ENCODE measurements around the gene AMHR2.
"Not testable (repeated sequence)": the region's sequence is repeated elsewhere in the genome, so short reads cannot be mapped to it uniquely, and the experiment has no call there.

Gene AMHR2

DNA sequence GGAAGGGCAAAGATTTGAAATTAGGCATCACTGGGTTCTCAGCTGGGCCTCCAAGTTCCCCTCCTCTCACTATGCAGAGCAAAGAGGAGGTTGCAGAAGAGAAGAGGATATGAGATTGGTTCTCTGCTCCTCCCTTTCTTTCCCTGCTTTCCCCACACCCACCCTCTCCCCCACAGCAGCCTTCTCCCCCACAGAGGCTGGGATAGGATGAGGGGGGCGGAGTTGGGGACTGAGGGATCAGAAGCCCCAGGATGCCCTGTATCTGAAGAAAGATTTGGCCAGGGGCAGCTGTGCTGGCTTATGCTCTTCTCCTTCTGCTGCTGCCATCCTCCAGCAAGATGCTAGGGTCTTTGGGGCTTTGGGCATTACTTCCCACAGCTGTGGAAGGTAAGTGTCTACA, at the start of gene AMHR2:
Gene AMHR2, plus strand, starts transcription at position 259 of the 400 bp plus-strand sequence. Its CDS starts 80 bp downstream, at position 339.
- no peak for FAIRE-seq

DNA sequence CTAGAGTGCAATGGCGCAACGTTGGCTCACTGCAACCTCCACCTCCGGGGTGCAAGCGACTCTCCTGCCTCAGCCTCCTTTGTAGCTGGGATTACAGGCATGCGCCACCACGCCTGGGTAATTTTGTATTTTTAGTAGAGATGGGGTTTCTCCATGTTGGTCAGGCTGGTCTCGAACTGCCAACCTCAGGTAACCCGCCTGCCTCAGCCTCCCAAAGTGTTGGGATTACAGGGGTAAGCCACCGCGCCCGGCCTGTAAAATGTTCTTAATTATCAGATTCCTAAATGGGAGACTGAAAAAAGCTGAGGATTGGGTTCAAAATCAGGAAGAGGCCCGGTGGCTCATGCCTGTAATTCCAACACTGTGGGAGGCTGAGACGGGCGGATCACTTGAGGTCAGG, 49.4 kb upstream of the AMHR2 start:
- not testable (repeated sequence) for FAIRE-seq

DNA sequence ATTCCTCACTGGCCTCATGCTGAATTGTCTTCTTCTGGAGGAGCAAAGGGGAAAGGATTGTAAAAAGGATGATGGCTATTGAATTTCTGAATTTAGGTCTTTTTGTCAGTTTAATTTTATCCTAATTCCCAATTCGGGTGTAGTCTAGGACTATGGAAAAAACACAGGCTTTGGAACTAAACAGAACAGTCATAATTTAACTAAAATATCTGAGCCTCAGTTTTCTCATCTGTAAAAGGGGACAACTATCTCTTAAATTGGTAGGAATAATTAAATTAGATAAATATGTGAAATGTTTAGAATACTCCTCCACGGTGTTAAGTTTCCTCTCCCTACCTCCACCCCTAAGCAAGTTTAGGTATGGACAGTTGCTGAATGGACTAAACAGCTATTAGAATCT, 46.9 kb upstream of the AMHR2 start:
- no peak for FAIRE-seq

DNA sequence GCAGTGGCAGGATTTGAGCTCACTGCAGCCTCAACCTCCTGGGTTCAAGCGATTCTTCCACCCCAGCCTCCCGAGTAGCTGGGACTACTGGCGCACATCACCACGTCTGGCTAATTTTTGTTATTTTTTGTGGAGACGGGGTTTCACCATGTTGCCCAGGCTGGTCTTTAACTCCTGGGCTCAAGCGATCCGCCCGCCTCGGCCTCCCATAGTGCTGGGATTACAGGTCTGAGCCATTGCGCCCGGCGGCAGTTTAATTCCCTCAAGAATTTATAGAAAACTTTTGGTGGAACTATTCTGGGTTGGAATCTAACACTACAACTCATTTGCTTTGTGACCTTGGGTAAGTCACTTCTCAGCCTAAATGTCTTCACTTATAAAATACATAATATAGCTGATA, 45.4 kb upstream of the AMHR2 start:
- no peak for FAIRE-seq

DNA sequence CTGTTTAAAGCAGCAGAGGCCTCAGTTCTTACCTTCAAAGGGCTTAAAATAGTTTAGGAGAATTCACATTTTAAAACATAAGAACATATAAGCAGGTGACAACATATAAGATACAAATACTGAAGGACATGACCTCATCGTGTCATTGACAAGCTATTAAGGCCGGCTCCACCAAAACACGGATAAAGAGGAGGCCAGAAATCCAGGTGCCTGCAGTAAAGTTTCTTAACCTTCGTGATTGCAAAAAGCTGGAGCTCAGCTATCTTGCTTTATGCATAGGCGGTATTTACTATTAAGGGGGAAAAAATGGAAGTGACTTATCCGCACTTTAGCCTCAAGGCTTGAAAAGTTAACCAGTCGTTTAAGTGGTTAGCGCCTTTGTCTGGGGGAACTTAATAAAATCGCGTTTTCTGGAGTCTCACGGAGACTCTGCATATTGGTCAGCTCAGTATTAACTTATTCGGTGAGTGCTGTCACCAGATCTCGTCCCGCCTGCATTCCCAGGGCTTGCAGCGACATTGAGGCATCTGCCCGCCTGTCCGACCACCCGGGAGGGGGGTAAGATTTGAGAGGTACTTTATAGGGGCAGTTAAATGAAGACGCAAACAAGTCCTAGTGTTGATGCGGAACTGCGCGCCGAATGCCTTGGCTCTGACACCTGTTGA, 44.8 kb upstream of the AMHR2 start:
- no peak for FAIRE-seq

DNA sequence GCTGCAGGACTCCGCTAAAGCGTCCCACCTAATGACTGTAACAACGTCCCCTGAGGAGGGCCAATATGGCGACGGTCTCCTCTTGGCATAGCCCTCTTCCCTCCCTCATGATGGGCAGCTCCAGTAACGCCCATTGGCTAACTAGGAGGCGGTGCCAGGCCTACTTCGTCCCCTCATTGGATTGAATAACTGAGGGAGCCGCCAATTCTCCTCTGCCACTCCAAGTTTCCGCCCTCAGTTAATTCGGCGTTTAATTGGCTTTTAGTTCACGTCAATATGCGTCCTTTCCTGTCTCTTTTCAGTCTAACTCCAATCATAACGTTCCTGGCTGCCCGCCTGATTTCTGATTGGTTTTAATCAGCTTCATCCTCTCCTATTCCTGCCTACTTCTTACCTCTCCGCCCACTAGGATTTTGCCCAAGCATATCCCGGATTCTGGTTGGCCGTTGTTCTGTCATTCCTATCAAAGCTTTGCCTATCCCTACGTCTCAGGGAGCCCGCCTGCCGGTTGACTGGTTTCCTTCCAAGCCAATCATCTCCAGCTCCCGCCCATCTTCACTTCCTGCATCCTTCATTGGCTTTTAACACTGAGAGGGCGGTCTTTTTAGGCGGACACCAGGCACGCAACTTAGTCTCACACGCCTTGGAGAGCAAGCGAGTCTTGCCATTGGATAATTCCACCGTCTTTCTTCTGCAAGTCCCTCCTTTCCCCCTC, 44.1 kb upstream of the AMHR2 start:
- FAIRE-seq: peak; percentile 100

DNA sequence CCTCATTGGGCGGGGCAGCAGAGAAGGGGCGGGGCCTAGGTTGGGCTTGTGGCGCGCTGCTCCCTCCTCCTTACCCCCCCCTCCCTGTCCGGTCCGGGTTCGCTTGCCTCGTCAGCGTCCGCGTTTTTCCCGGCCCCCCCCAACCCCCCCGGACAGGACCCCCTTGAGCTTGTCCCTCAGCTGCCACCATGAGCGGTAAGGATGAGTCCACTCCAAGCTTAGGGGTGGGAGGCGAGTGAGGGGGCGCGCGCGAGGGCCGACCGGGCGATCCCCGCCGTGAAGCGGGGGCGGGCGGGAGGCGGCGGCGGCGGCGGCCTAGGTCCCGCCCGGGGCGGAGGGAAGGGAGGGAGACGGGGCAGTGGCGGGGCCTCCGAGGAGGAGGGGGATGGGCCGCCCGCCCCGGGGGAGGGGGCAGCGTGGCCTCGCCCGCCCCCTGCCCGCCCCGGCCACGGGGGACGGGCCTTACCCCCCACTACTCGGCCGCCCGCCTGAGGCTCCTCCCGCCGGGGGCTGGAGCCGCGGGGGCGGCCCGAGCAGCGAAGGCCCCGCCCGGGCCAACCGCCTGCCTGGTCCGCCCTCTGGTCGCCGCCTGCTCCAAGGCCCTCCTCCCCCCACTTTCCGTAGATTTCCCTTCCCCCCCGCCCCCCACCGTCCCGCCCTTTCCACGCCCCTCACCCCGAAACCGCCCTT, 43.4 kb upstream of the AMHR2 start, which contains the start of gene SP1:
Gene SP1, plus strand, starts transcription at position 73 of the 690 bp plus-strand sequence. Its CDS starts 116 bp downstream, at position 189.
- no peak for FAIRE-seq

DNA sequence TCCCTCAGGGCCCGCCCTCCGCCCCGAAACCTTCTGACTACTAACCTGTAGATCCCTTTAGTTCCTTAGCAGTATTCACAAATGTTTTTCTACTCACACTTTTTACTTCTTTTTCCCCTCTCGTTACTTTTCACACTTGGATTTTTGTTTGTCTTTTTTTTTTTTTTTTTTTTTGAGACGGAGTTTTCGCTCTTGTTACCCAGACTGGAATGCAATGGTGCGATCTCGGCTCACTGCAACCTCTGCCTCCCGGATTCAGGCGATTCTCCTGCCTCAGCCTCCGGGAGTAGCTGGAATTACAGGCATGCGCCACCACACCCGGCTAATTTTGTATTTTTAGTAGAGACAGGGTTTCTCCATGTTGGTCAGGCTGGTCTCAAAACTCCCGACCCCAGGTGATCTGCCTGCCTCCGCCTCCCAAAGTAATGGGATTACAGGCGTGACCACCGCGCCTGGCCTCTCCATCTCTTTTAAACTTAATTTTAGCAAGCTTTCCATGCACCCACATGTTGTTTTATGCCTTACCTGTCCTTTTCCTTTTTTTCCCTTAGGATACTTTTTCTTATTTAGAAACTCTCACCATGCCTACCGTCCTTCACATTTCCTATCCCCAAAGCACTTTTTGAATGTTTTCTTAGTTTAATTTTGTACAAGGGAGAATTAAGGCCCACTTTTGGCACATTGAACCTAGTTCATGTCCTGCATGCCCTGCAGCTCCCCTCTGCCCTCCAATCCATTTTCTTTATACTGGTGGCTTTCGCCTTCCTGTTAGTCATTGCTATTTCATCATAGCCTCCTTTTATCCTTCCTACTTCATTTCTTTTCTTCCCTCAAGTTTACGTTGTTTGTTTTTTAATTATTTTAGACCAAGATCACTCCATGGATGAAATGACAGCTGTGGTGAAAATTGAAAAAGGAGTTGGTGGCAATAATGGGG, 42.6 kb upstream of the AMHR2 start:
- FAIRE-seq: no peak

DNA sequence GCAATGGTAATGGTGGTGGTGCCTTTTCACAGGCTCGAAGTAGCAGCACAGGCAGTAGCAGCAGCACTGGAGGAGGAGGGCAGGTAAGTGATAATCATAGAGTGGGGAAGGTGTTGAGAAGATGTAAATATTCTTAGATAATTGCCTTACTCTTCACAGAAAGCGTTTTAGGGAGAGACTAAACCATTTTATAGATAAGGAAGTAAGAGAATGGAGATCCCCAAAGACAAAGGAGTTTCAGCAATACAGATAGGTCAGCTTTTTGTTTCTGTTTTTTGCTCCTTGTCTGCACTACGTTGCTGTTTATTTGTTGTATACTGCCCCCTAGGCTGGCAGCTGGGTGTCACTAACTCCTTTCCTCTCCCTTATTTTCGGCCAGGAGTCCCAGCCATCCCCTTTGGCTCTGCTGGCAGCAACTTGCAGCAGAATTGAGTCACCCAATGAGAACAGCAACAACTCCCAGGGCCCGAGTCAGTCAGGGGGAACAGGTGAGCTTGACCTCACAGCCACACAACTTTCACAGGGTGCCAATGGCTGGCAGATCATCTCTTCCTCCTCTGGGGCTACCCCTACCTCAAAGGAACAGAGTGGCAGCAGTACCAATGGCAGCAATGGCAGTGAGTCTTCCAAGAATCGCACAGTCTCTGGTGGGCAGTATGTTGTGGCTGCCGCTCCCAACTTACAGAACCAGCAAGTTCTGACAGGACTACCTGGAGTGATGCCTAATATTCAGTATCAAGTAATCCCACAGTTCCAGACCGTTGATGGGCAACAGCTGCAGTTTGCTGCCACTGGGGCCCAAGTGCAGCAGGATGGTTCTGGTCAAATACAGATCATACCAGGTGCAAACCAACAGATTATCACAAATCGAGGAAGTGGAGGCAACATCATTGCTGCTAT, 41.7 kb upstream of the AMHR2 start:
- peak; percentile 44 for FAIRE-seq

DNA sequence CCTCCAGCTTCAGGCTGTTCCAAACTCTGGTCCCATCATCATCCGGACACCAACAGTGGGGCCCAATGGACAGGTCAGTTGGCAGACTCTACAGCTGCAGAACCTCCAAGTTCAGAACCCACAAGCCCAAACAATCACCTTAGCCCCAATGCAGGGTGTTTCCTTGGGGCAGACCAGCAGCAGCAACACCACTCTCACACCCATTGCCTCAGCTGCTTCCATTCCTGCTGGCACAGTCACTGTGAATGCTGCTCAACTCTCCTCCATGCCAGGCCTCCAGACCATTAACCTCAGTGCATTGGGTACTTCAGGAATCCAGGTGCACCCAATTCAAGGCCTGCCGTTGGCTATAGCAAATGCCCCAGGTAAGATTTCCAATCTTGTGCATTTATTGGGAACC, 40.4 kb upstream of the AMHR2 start:
- no peak for FAIRE-seq

DNA sequence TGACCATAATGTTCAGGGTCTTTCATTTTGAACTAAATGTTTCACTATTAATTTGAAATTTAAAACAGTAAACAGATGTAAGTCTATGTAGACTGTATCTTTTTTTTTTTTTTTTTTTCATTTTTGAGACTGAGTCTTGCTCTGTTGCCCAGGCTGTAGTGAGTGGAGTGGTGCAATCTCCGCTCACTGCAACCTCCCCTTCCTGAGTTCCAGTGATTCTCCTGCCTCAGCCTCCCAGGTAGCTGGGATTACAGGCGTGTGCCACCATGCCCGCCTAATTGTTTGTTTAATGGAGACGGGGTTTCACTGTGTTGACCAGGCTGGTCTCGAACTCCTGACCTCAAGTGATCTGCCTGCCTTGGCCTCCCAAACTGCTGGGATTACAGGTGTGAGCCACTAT, 37.3 kb upstream of the AMHR2 start:
- FAIRE-seq: not testable (repeated sequence)

DNA sequence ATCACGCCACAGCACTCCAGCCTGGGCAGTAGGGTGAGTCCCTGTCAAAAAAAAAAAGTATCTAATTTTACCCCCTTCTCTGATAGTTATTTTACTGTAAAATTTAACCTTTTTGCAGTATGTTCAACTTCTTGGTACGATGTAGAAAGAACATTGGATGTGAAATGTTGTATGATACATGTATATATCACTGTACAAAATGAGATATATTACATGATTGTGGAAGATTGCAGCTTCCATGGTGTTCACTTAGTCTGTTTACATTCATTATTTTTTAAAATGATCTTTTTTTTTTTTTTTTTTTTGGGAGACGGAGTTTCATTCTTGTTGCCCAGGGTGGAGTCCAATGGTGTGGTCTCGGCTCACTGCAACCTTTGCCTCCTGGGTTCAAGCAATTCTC, 34.7 kb upstream of the AMHR2 start:
- no peak for FAIRE-seq

DNA sequence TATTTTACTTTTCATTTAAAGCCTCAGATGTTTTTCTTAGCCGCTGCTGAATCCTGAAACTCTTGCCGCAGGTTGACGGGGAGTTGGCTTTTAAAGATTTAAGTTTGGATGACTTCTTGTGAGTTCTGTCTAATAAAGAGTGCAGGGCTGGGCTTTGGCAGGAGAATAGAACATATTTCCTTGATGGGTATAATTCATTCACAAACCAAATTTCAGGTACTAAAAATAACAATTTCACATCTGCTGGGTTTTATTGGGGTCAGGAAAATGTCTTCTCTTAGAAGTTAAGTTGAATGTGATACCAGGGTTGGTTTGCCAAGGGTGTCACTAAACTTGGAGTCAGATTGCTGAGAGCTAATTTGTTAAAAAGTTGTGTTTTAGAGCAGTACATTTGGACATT, 34.0 kb upstream of the AMHR2 start:
- no peak for FAIRE-seq

DNA sequence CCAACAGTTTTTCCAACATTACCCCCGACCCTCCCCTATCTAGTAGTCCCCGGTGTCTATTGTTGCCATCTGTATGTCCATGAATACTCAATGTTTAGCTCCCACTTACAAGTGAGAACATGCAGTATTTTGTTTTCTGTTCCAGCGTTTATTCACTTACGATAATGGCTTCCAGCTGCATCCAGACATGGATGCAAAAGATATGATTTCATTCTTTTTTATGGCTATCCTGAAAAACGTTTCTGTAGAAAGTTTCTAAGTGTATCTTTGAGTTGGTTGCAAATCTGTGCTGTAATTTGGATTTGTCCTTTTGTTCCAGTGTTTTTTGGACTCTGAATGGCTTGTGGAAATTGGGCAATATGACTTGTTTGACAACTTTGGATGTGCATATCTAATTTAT, 31.9 kb upstream of the AMHR2 start:
- no peak for FAIRE-seq

DNA sequence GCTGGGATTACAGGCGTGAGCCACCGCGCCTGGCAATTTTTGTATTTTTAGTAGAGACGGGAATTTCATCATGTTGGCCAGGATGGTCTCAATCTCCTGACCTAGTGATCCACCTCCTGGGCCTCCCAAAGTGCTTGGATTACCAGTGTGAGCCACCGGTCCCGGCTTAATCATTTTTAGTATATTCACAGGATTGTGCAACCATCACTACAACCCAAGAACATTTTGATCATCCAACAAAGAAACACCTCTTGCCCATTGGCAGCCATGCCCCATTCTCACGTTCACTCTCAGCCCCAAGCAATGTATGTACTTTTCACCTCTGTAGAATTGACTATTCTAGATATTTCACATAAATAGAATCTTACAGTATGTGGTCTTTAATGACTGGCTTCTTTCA, 23.8 kb upstream of the AMHR2 start:
- no peak for FAIRE-seq

DNA sequence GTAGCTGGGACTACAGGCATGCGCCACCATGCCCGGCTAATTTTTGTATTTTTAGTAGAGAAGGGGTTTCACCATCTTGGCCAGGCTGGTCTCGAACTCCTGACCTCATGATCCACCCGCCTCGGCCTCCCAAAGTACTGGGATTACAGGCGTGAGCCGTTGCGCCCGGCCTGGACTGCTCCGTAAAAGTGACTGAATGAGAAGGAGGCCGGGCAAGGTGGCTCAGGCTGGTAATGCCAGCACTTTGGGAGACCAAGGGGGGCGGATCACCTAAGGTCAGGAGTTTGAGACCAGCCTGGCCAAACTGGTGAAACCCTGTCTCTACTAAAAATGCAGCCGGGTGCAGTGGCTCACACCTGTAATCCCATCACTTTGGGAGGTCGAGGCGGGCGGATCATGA, 21.3 kb upstream of the AMHR2 start:
- FAIRE-seq: not testable (repeated sequence)

DNA sequence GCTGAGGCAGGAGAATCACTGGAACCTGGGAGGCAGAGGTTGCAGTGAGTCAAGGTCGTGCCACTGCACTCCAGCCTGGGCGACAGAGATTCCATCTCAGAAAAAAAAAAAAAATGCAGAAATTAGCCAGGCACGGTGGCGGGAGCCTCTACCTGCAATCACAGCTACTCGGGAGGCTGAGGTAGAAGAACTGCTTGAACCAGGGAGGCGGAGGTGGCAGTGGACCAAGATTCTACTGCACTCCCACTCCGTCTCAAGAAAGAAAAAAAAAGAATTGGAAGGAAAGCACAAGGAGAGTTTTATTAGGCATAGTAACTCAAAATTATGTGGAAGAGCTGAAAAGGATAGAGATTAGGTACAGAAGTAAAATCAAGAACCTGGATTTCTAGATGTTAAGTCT, 20.8 kb upstream of the AMHR2 start:
- no peak for FAIRE-seq

DNA sequence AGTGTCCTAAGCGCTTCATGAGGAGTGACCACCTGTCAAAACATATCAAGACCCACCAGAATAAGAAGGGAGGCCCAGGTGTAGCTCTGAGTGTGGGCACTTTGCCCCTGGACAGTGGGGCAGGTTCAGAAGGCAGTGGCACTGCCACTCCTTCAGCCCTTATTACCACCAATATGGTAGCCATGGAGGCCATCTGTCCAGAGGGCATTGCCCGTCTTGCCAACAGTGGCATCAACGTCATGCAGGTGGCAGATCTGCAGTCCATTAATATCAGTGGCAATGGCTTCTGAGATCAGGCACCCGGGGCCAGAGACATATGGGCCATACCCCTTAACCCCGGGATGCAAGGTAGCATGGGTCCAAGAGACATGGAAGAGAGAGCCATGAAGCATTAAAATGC, 12.7 kb upstream of the AMHR2 start:
- no peak for FAIRE-seq

DNA sequence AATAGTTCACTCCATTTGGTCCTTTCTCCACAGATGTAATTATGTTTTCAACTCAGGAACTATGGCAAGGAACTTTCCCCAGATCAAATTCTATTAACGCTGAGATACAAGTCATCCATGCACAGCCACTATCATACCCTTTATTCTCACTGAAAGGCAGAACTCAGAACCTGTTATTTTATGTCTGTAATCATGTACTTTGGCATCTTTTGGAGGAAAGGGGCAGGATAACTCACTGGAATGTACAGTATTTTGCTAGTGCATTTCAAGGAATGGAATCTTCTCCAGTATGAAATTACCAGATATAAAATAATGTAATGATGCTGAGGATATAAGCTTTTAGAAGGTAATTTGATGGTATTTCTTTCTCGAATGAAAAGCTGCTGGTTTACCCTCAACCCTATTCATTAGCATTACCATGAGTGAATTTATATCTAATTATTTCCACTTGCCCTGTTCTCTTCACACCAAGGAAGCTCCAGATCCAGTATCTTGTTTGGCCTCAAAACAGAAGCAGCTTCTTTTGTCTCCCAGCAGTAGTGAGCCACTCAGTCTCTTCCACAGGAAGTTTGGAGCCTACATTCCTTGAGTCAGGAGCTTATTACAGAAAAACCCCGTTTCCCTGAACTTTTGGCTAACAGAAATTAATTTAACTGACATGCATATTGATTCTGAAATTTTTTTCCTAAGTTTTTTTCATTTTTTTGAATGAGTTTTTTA, 10.0 kb upstream of the AMHR2 start:
- no peak for FAIRE-seq

DNA sequence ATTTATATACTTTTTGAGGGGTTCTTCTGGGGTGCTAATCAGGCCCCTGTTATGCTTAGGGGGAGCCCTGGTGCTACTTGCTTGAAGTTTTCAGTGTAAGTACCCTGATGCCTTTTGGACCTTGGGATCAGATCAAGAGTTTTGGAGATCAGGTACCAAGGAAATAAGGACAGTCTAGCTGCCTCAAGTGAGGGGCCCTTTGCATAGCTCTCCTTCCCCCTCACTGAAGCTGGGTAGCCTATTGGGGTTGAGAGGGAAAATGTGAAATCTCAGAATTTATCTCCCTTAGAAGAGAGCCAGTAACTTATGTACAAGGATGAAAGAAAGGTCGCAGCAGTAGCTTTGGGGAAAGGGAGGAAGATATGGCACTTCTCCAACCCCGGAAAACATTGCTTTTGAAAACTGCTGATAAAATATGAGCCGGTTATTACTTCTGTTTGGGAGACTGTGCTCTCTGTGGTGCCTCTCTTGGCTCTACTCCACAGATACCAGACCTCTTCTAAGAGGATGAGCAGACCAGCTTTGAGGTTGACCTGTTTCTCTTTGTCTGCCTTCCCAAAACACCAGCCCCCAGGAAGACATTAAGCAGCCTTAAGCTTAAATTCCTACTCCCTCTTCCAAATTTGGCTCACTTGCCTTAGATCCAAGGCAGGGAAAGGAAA, 8.8 kb upstream of the AMHR2 start:
- no peak for FAIRE-seq

Measured in G401.6 (cell line).